ENCODE results near the gene RANBP1. TPM values are rescaled to one million over a fixed set of nuclear protein-coding genes. Genes with fewer than 3 reads are reported as not detected.
A peak's percentile ranks its signal among the peaks of the same experiment; 100 is the strongest.

RANBP1 gene
- total and polyA plus RNA-seq, 2 of the 8 experiments (the other 6 are each of a cell fraction or from before 2014, with no cell fraction given) = 343 to 484 TPM

- POLR2A ChIA-PET (ENCODE audit: partially characterized antibody) = interaction anchor here (1.0 kb wide), 2 partner anchors 36 to 39 kb away, joined by 3 read pairs; partner anchors contain the start of gene TRMT2A
- Histone ChIP-seq H3K23me2 (ENCODE audit: low read depth, low read length) (peaks cover under 1% of the 10 kb centered on the region; the same call in 1 of the 2 replicates), H2BK12ac (ENCODE audit: low read depth, low read length) (no peak overlapping the region; the same call in 1 of the 2 replicates), H2BK5ac (ENCODE audit: low read depth, low read length) (no peak overlapping the region), H4K20me1 (replicated peaks in 1 of 2; ENCODE audit: control insufficient read depth in 1 of 2, insufficient read depth in 2 of 2, low read length in 2 of 2) (no peaks in the 10 kb centered on the region), H2BK120ac (replicated peaks; ENCODE audit: low read depth, low read length) (no peak overlapping the region), H2BK15ac (ENCODE audit: low read length) (no peak overlapping the region), H4K8ac (ENCODE audit: extremely low read depth, insufficient read depth, low read length) (peak overlapping the region; percentile 7; the same call in 1 of the 2 replicates), H3K9ac (replicated peaks in 1 of 4; ENCODE audit: extremely low read depth in 1 of 4, low read depth in 3 of 4, low read length in 3 of 4) (no peak overlapping the region), H3K36me3 (ENCODE audit: control insufficient read depth in 2 of 4, insufficient read depth in 4 of 4, low read length in 3 of 4) (no peaks in the 10 kb centered on the region), H4K5ac (ENCODE audit: insufficient read length, low read depth, low read length) (no peak overlapping the region), H4K91ac (replicated peaks; ENCODE audit: insufficient read length, low read length) (peak overlapping the region; percentile 65), H3K27me3 (replicated peaks in 1 of 4; ENCODE audit: control insufficient read depth in 3 of 4, extremely low read depth in 1 of 4, insufficient read depth in 3 of 4, low read length in 3 of 4) (no peaks in the 10 kb centered on the region), H3K14ac (ENCODE audit: insufficient read length) (no peak overlapping the region), H3K4me2 (ENCODE audit: insufficient read depth in 1 of 2, low read depth in 2 of 2, low read length in 2 of 2) (no peak overlapping the region), H3K79me1 (ENCODE audit: low read depth, low read length) (no peaks in the 10 kb centered on the region), H2AFZ (ENCODE audit: low read length) (no peak overlapping the region), H3K9me3 (ENCODE audit: insufficient read depth in 2 of 2, low read depth in 1 of 2, low read length in 1 of 2) (no peaks in the 10 kb centered on the region), H3K79me2 (ENCODE audit: control insufficient read depth in 1 of 2, insufficient read depth in 2 of 2, low read length in 2 of 2) (no peaks in the 10 kb centered on the region), H2AK5ac (ENCODE audit: low read depth, low read length) (no peak overlapping the region), H3K4me1 (replicated peaks in 1 of 4; ENCODE audit: control insufficient read depth in 3 of 4, insufficient read depth in 4 of 4, low read length in 3 of 4) (peaks cover 0 to 7% (median 4%) of the 10 kb centered on the region in 4 experiments; a peak in 4 of 7 replicates), H3K4ac (replicated peaks; ENCODE audit: insufficient read length, low read depth, low read length) (peak overlapping the region; percentile 69), H3K4me3 (ENCODE audit: extremely low read depth in 1 of 4, insufficient read depth in 2 of 4, low read depth in 3 of 4, low read length in 4 of 4) (no peak overlapping the region), H3K18ac (ENCODE audit: extremely low read depth, low read length) (no peak overlapping the region), H3K27ac (ENCODE audit: low read depth, low read length) (no peak overlapping the region), H2BK20ac (ENCODE audit: low read length) (no peak overlapping the region), H3K23ac (ENCODE audit: insufficient read length) (no peak overlapping the region), H3K56ac (replicated peaks; ENCODE audit: insufficient read length, low read depth, low read length) (no peak overlapping the region)
- CTCF ChIA-PET (ENCODE audit: partially characterized antibody) = interaction anchor here (0.6 to 7.7 kb wide), 39 partner anchors 10 to 341 kb away, joined by 3 to 98 read pairs (median 5); partner anchors contain the start of gene RANBP1
- FAIRE-seq (peak; percentile 78), DNase-seq (ENCODE audit: low read depth in 1 of 2, low spot score in 2 of 2) (peak; percentile 79 to 98)
- WGBS, 2 experiments (ENCODE audit: extremely low coverage in 1 of 2, insufficient coverage in 1 of 2, insufficient read length in 1 of 2, insufficient replicate concordance in 2 of 2, low coverage in 1 of 2, low lambda C conversion rate in 2 of 2, missing lambda C conversion rate in 1 of 2) = 51% methylated on average over 12 of the region's 17 CpGs; no CpG with 5 or more reads in 1 of the 2 experiments
- no peak for TF ChIP-seq SP1 (IDR thresholded peaks at IDR 0.05; ENCODE audit: low read depth, low read length)
- no peak for TF ChIP-seq MAFK (IDR thresholded peaks at IDR 0.05; ENCODE audit: low read depth, low read length)
- no peak for TF ChIP-seq E2F6 (IDR thresholded peaks at IDR 0.05)
- no peak for TF ChIP-seq HDAC2 (IDR thresholded peaks at IDR 0.05; ENCODE audit: borderline replicate concordance in 1 of 2, low read depth in 2 of 2, low read length in 2 of 2)
- TF ChIP-seq CTCF (IDR thresholded peaks at IDR 0.05; ENCODE audit: control extremely low read depth in 1 of 3, insufficient read depth in 1 of 3, low read depth in 1 of 3, low read length in 3 of 3) = peak; percentile 97 to 99 (median 99)
- peak; percentile 54; the same call in 1 of the 2 replicates for TF ChIP-seq MAX (IDR thresholded peaks at IDR 0.05)
- no peak for TF ChIP-seq SP2 (IDR thresholded peaks at IDR 0.05; ENCODE audit: low read length)
Observed at GRCh38 chr22:20156611-20157429, 40.9 kb downstream of the RANBP1 start.

Data from H1 (cell line).